CD14-positive monocyte (primary cell): ENCODE measurements around the gene ARL5C. TPM values are rescaled to one million over a fixed set of nuclear protein-coding genes. Genes with fewer than 3 reads are reported as not detected.
A peak's percentile ranks its signal among the peaks of the same experiment; 100 is the strongest.

Experiments used
- DNase-seq, 3 donors: peaks; one replicate each; pipeline ENCODE4 v3.0.0-alpha.2; 2011 to 2022
- H2AFZ ChIP-seq: 2 replicates; pipeline ENCODE4 v1.6.0; 2012; ENCODE audit warnings: mild to moderate bottlenecking, low read depth, low read length, inconsistent platforms; ENCODE audit not compliant: insufficient read depth, poor library complexity, severe bottlenecking
- H3K27ac ChIP-seq, 2 donors: 1 replicate in 1 of 2; 2 replicates in 1 of 2; pipeline ENCODE4 v1.5.1; 2012 to 2013; ENCODE audit warnings: low read length in 2 of 2, control low read depth in 1 of 2, inconsistent platforms in 1 of 2, low read depth in 1 of 2, mild to moderate bottlenecking in 1 of 2
- H3K27me3 ChIP-seq, 2 donors: one replicate each; pipeline versions ENCODE4 v1.6.0 to v1.6.1; 2011 to 2013; ENCODE audit warnings: low read length in 2 of 2; ENCODE audit not compliant: control insufficient read depth in 2 of 2, insufficient read depth in 2 of 2
- H3K36me3 ChIP-seq, 2 donors: replicated peaks in 1 of 2; 1 replicate in 1 of 2; 2 replicates in 1 of 2; pipeline versions ENCODE4 v1.5.1 to v1.6.1; 2012 to 2013; ENCODE audit warnings: low read length in 2 of 2, control low read depth in 1 of 2, inconsistent platforms in 1 of 2, mild to moderate bottlenecking in 1 of 2; ENCODE audit not compliant: insufficient read depth in 2 of 2, control insufficient read depth in 1 of 2
- H3K4me1 ChIP-seq, 2 donors: 1 replicate in 1 of 2; 2 replicates in 1 of 2; pipeline versions ENCODE4 v1.5.1 to v1.6.1; 2012 to 2013; ENCODE audit warnings: low read length in 2 of 2, control low read depth in 1 of 2, inconsistent platforms in 1 of 2, mild to moderate bottlenecking in 1 of 2, moderate library complexity in 1 of 2; ENCODE audit not compliant: insufficient read depth in 2 of 2, control insufficient read depth in 1 of 2
- H3K4me2 ChIP-seq: replicated peaks from 2 replicates; pipeline ENCODE3; 2012; ENCODE audit warnings: low read length, moderate library complexity, mild to moderate bottlenecking; ENCODE audit not compliant: poor library complexity, severe bottlenecking; ENCODE audit errors: extremely low read depth
- H3K4me3 ChIP-seq, 3 experiments: fragments of 200-600 bp in 1 of 3; sonication (generic) in 1 of 3; replicated peaks in 1 of 3; 1 replicate in 2 of 3; 2 replicates in 1 of 3; pipeline ENCODE4 v1.5.1; 2011 to 2013; ENCODE audit warnings: low read length in 3 of 3, mild to moderate bottlenecking in 3 of 3, control low read depth in 2 of 3, low read depth in 2 of 3, inconsistent platforms in 1 of 3, moderate library complexity in 1 of 3
- H3K79me2 ChIP-seq: 2 replicates; pipeline ENCODE4 v1.6.0; 2012; ENCODE audit warnings: mild to moderate bottlenecking, control low read depth, inconsistent platforms, low read length, moderate library complexity; ENCODE audit not compliant: insufficient read depth
- H3K9ac ChIP-seq: 2 replicates; pipeline ENCODE4 v1.6.0; 2017; ENCODE audit warnings: low read length, mild to moderate bottlenecking; ENCODE audit not compliant: insufficient read depth, poor library complexity, severe bottlenecking
- H3K9me3 ChIP-seq, 2 donors: replicated peaks in 1 of 2; 1 replicate in 1 of 2; 2 replicates in 1 of 2; pipeline versions ENCODE4 v1.5.1 to v1.6.1; 2012 to 2013; ENCODE audit warnings: low read length in 2 of 2, control low read depth in 1 of 2; ENCODE audit not compliant: control insufficient read depth in 1 of 2, insufficient read depth in 1 of 2
- H4K20me1 ChIP-seq: 2 replicates; pipeline ENCODE4 v1.6.0; 2012; ENCODE audit warnings: mild to moderate bottlenecking, low read length, control low read depth, moderate library complexity; ENCODE audit not compliant: insufficient read depth
- H3K27ac Mint-ChIP-seq, 7 donors: one replicate each; pipeline ENCODE4 v1.8.0; 2020; ENCODE audit warnings: mild to moderate bottlenecking in 7 of 7, mixed read lengths in 7 of 7, moderate library complexity in 6 of 7, inconsistent platforms in 2 of 7
- H3K27me3 Mint-ChIP-seq, 3 donors: one replicate each; pipeline ENCODE4 v1.8.0; 2021 to 2022; ENCODE audit warnings: low read depth in 3 of 3, mild to moderate bottlenecking in 3 of 3, mixed read lengths in 3 of 3, moderate library complexity in 3 of 3, inconsistent platforms in 1 of 3
- H3K36me3 Mint-ChIP-seq, 2 donors: one replicate each; pipeline ENCODE4 v1.8.0; 2020; ENCODE audit warnings: mixed read lengths in 2 of 2, inconsistent platforms in 1 of 2, mild to moderate bottlenecking in 1 of 2
- H3K4me1 Mint-ChIP-seq: one replicate; pipeline ENCODE4 v1.8.0; 2020; ENCODE audit warnings: mild to moderate bottlenecking, mixed read lengths
- H3K4me3 Mint-ChIP-seq, 2 donors: one replicate each; pipeline ENCODE4 v1.8.0; 2020; ENCODE audit warnings: mild to moderate bottlenecking in 2 of 2, mixed read lengths in 2 of 2, moderate library complexity in 1 of 2
- H3K9me3 Mint-ChIP-seq, 7 donors: one replicate each; pipeline ENCODE4 v1.8.0; 2020 to 2022; ENCODE audit warnings: mixed read lengths in 7 of 7, mild to moderate bottlenecking in 6 of 7, moderate library complexity in 6 of 7, inconsistent platforms in 2 of 7
- WGBS: methylation state at CpG from one replicate; pipeline ENCODE4 v1.1.5; 2013; ENCODE audit warnings: missing lambda C conversion rate; ENCODE audit not compliant: insufficient coverage; 5-methylcytosine and 5-hydroxymethylcytosine counted together
- intact Hi-C, 2 donors: fragments of 100-400 bp; cut with micrococcal nuclease; formaldehyde crosslinking; loops; one replicate each; pipeline versions ENCODE4 v1.15.0 to v1.15.1; 2023
- polyA plus RNA-seq, 3 donors: library from polyadenylated mRNA; depleted of rRNA in 1 of 3; unstranded in 2 of 3; stranded (reverse) in 1 of 3; fragments of 300-500 nt in 2 of 3; fragments of >200 nt in 1 of 3; fragmentation: Illumina TruSeq in 2 of 3; gene quantifications; 1 replicate in 2 of 3; 2 replicates in 1 of 3; pipeline ENCODE4 v1.2.3, GENCODE V29; 2012 to 2021
- TF ChIP-seq, protein P1 (sequence below): fragments of 200-600 bp; IDR thresholded peaks from one replicate; pipeline ENCODE4 v1.8.0; 2022; ENCODE audit warnings: antibody characterized with exemption, mild to moderate bottlenecking

Gene ARL5C
- polyA plus RNA-seq, 3 donors = 0.04 TPM; not detected in 2

DNA sequence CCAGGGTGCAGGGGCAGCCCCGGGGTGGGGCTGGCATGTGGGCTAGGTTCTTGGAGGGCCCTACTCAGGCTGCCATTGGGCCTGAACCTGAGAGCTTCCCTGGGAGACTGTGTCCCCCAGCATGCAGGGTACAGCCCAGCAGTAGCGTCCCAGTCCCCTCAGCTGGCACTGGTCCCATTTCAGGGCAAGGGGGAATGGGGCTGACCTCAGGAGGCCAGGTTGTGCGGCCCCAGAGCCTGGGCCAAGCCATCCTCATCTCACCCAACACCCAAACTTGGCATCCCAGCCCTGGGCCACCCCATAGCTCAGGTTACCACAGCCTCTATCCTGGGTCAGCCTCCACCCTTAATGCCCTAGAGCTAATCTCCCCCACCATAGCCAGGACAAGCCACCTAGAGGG, 20.8 kb downstream of the ARL5C start:
- Histone ChIP-seq H3K27me3 (peaks cover 4 to 18% of the 10 kb centered on the region in 2 donors), H3K36me3 (no peaks in the 10 kb centered on the region), H2AFZ (no peak overlapping the region), H3K9ac (no peak overlapping the region), H3K4me2 (no peak overlapping the region), H3K4me1 (no peaks in the 10 kb centered on the region), H3K9me3 (no peaks in the 10 kb centered on the region), H3K79me2 (no peaks in the 10 kb centered on the region), H4K20me1 (no peaks in the 10 kb centered on the region), H3K4me3 (no peak overlapping the region), H3K27ac (no peak overlapping the region)
- H3K36me3 Mint-ChIP-seq = peaks cover 0 to 2% of the 10 kb centered on the region in 2 donors
- H3K9me3 Mint-ChIP-seq = peaks cover 0 to 4% (median 0%) of the 10 kb centered on the region in 7 donors
- intact Hi-C loops = no loop called here
- H3K27ac Mint-ChIP-seq = no peak overlapping the region
- TF ChIP-seq, protein P1, sequence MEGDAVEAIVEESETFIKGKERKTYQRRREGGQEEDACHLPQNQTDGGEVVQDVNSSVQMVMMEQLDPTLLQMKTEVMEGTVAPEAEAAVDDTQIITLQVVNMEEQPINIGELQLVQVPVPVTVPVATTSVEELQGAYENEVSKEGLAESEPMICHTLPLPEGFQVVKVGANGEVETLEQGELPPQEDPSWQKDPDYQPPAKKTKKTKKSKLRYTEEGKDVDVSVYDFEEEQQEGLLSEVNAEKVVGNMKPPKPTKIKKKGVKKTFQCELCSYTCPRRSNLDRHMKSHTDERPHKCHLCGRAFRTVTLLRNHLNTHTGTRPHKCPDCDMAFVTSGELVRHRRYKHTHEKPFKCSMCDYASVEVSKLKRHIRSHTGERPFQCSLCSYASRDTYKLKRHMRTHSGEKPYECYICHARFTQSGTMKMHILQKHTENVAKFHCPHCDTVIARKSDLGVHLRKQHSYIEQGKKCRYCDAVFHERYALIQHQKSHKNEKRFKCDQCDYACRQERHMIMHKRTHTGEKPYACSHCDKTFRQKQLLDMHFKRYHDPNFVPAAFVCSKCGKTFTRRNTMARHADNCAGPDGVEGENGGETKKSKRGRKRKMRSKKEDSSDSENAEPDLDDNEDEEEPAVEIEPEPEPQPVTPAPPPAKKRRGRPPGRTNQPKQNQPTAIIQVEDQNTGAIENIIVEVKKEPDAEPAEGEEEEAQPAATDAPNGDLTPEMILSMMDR = no peak
- peaks cover 19 to 30% (median 25%) of the 10 kb centered on the region in 3 donors for H3K27me3 Mint-ChIP-seq
- peaks cover 6% of the 10 kb centered on the region for H3K4me1 Mint-ChIP-seq
- 93% methylated on average over 3 of the region's 3 CpGs for WGBS
- H3K4me3 Mint-ChIP-seq = no peak overlapping the region
- DNase-seq = no peak

GRCh38 chr17:39144416-39144840, 21.5 kb downstream of the ARL5C start:
- no peaks in the 10 kb centered on the region for H3K9me3 ChIP-seq
- no peak overlapping the region for H3K27ac ChIP-seq
- no peaks in the 10 kb centered on the region for H4K20me1 ChIP-seq
- H3K27me3 Mint-ChIP-seq = peaks cover 12 to 23% (median 18%) of the 10 kb centered on the region in 3 donors
- H3K36me3 ChIP-seq = no peaks in the 10 kb centered on the region
- H3K27ac Mint-ChIP-seq = peak overlapping the region in 1 of 7 donors; percentile 55
- no peak overlapping the region for H3K4me3 Mint-ChIP-seq
- 34% methylated on average over 9 of the region's 9 CpGs for WGBS
- TF ChIP-seq, protein P1 = no peak
- H3K9ac ChIP-seq = no peak overlapping the region
- H3K79me2 ChIP-seq = no peaks in the 10 kb centered on the region
- peaks cover 0 to 11% of the 10 kb centered on the region in 2 donors for H3K27me3 ChIP-seq
- no peak for DNase-seq
- peaks cover 6% of the 10 kb centered on the region for H3K4me1 Mint-ChIP-seq
- no peak overlapping the region for H3K4me3 ChIP-seq
- H3K4me1 ChIP-seq = no peaks in the 10 kb centered on the region
- intact Hi-C loops = no loop called here
- peaks cover 0 to 3% (median 0%) of the 10 kb centered on the region in 7 donors for H3K9me3 Mint-ChIP-seq
- no peak overlapping the region for H3K4me2 ChIP-seq
- H2AFZ ChIP-seq = no peak overlapping the region
- no peaks in the 10 kb centered on the region for H3K36me3 Mint-ChIP-seq
